GM18511 (cell line): ENCODE results near the gene RAB6B.

ENCODE experiments used
- ATAC-seq: cut with Tn5 transposase; IDR thresholded peaks from one replicate; pipeline ENCODE4 v1.9.1; 2021; ENCODE audit warnings: mild to moderate bottlenecking, moderate library complexity; ENCODE audit not compliant: unreplicated experiment

Gene RAB6B

GRCh38 chr3:133896002-133896761 lies 500 bp upstream of the RAB6B start:
- no peak for ATAC-seq

- ATAC-seq: no peak
These were observed 1.1 kb downstream of the RAB6B start for GRCh38 chr3:133894353-133895207.

- no peak for ATAC-seq
These were observed 1.9 kb downstream of the RAB6B start for GRCh38 chr3:133893683-133894352.

- ATAC-seq: no peak
These were observed 3.0 kb downstream of the RAB6B start for GRCh38 chr3:133892541-133893231.

GRCh38 chr3:133891662-133892378 lies 3.9 kb downstream of the RAB6B start:
- ATAC-seq: no peak

- no peak for ATAC-seq
These were observed 4.6 kb downstream of the RAB6B start for GRCh38 chr3:133890972-133891644.

- no peak for ATAC-seq
These were observed 5.6 kb downstream of the RAB6B start for GRCh38 chr3:133890037-133890436.

- ATAC-seq: no peak
These were observed 6.8 kb downstream of the RAB6B start for GRCh38 chr3:133888726-133889340.

GRCh38 chr3:133887803-133888703 lies 7.6 kb downstream of the RAB6B start:
- ATAC-seq: no peak

GRCh38 chr3:133887074-133887802 lies 8.4 kb downstream of the RAB6B start:
- ATAC-seq: no peak

- no peak for ATAC-seq
These were observed 9.5 kb downstream of the RAB6B start for GRCh38 chr3:133886031-133886722.

GRCh38 chr3:133884887-133885711 lies 10.6 kb downstream of the RAB6B start:
- no peak for ATAC-seq

- ATAC-seq: no peak
These were observed 11.4 kb downstream of the RAB6B start for GRCh38 chr3:133884054-133884886.

- ATAC-seq: no peak
These were observed 12.0 kb downstream of the RAB6B start for GRCh38 chr3:133883641-133884040.

GRCh38 chr3:133882986-133883586 lies 12.6 kb downstream of the RAB6B start:
- no peak for ATAC-seq
